Left ventricle myocardium superior (tissue), 1 donor: ENCODE results near the gene TRIM45. TPM values are rescaled to one million over a fixed set of nuclear protein-coding genes. Genes with fewer than 3 reads are reported as not detected.
A peak's percentile ranks its signal among the peaks of the same experiment; 100 is the strongest.
"Not testable (repeated sequence)": the region's sequence is repeated elsewhere in the genome, so short reads cannot be mapped to it uniquely, and the experiment has no call there.

Experiments
- ATAC-seq: fragments of 200-7000 bp; cut with Tn5 transposase; one replicate; pipeline ENCODE4 v1.9.1; 2020; ENCODE audit warnings: mild to moderate bottlenecking, moderate library complexity
- DNase-seq: peaks from one replicate; pipeline ENCODE4 v3.0.0-alpha.2; 2020
- intact Hi-C: fragments of 100-400 bp; cut with micrococcal nuclease; formaldehyde crosslinking; loops from one replicate; pipeline ENCODE4 v1.11.0; 2022
- total RNA-seq: library from RNA; stranded (reverse); fragmentation: NEBNext Ultra II Directional; extraction: Animal tissue kit (Norgen Biotek cat#: 25700); gene quantifications from one replicate; pipeline ENCODE4 v1.2.1, GENCODE V29; 2021
- donor health status: DM: no; HTN: yes; CAD: no; lungs with severe emphysema.

The TRIM45 gene
- total RNA-seq, 1 donor from 2014 or later: 15.3 TPM

DNA sequence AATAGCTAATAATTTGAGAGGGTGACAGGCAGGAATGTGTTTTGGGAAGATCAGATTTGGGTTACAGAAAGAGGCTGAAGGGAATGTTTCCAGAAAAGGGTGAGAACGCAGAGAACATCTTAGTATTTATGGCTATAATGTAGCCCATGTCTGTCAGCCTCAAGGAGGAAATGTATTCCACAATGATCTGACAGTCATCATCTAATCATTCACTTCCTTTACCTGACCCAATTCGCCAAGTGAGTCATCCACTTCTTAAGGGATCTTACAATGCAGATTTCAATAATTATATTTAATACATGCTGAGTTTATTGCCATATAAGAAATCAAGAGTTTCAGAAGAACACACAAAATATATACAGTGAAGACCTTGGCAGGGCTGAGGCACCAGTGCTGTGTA is 10.8 kb downstream of the TRIM45 start:
- ATAC-seq: no peak
- intact Hi-C loops: no loop called here

DNA sequence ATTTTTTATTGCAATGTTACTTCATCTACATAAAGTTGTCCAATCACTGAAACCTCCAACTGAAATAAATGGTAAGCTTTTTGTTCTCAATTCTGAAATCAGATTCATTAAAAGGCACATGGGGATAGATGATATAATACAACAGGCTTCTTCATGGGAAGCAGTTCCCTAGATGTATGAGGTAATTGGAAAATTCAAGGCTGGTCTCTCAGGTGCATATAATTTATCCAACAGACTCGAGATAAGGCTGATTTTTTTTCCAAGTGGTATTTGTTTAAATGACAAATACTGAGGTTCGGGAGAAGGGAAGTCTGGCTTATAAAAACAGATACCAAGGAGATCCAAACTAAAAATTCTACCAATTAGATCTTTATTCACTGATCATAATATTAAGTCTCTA is 14.2 kb downstream of the TRIM45 start:
- no peak for ATAC-seq
- intact Hi-C loops: no loop called here
- no peak for DNase-seq

More for the DNA sequence above, 10.8 kb downstream of the TRIM45 start:
- no peak for DNase-seq

DNA sequence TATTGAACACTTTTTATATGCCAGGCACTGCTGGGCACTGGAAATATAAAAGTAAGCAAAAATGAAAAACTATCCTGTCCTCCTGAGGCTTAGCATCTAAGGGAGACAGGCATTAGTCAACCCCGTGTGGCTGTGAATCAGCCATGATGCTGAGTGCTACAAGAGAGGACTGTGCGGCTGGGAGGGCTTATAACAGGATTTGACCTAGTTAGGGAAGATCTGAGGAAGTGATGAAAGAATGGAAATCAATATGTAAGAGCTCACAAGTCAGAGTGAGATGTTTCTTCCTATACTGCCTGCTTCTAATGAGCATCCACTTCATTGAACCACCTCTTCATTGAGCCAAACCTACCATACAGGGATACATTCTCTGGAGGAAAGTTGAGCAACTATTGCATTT is 15.1 kb downstream of the TRIM45 start:
- no peak for DNase-seq
- no peak for ATAC-seq
- intact Hi-C loops: no loop called here

DNA sequence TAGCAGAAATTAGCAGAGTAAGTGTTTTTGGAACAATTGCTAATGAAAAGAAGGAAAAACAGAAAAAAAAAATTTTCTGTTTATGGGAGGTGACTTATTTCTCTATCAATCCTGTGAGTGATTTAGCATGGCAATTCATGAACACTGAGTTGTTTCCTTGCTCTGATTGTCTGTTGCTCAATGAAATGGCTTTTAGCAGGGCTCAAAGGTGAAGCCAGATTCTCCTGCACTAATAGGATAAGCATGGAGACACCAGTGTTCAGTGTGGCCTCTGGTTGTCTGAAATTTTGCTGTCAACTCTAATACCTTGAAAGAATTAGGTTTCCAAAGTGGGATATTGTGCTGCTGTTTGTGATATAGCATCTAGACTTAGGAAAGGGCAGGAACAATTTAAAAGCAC is 15.8 kb downstream of the TRIM45 start:
- intact Hi-C loops: no loop called here
- DNase-seq (no peak), ATAC-seq (no peak)

DNA sequence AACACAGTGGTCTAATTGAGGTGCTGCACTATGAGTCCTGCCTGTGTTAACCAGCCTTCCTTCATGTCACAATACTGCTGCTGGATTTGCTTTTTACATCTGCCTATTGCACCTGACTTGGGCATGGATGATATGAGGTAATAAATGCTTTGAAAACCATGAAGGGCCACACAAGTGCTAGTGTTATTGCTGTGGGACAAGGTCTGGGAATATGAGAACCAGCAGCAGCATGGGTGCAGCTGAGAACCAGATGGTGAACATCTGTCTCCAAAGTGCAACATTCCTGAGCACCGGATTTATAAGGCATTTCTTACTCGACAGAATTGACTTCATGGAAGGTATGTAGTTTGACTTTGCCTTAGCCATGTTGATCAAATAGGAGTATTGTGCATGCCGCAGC is 16.6 kb downstream of the TRIM45 start:
- DNase-seq (no peak), ATAC-seq (no peak)
- intact Hi-C loops: no loop called here

DNA sequence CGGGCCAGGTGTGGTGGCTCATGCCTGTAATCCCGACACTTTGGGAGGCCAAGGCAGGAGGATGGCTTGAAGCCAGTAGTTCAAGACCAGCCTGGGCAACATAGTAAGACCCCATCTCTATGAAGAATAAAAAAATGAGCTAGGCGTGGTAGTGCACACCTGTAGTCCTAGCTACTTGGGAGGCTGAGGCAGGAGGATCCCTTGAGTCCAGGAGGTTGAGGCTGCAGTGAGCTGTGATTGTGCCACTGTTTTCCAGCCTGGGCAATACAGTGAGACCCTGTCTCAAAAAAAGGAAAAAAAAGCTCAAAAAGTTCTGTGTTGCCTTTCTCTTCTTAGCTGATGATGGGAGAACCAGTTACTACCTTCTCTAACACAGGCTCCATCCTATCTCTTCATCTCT is 19.7 kb downstream of the TRIM45 start:
- DNase-seq, intact Hi-C loops, ATAC-seq: not testable (repeated sequence)

DNA sequence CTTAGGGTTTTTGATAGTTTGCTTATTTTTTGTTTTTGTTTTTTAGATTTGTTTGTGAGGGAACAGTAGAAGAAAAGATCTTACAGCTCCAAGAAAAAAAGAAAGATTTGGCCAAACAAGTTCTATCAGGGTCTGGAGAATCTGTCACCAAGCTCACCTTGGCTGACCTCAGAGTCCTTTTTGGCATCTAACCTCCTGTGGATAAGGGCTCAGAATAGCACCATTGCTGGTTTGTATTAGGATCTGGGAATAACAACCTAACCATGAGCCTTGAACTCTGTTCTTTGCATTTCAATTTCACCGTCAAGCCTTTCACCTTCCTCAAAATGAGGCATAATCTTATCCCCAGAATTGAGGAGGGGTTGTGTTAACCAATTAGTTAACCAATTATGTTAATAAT is 20.2 kb downstream of the TRIM45 start:
- ATAC-seq (peak; percentile 79), DNase-seq (no peak)
- intact Hi-C loops: no loop called here

DNA sequence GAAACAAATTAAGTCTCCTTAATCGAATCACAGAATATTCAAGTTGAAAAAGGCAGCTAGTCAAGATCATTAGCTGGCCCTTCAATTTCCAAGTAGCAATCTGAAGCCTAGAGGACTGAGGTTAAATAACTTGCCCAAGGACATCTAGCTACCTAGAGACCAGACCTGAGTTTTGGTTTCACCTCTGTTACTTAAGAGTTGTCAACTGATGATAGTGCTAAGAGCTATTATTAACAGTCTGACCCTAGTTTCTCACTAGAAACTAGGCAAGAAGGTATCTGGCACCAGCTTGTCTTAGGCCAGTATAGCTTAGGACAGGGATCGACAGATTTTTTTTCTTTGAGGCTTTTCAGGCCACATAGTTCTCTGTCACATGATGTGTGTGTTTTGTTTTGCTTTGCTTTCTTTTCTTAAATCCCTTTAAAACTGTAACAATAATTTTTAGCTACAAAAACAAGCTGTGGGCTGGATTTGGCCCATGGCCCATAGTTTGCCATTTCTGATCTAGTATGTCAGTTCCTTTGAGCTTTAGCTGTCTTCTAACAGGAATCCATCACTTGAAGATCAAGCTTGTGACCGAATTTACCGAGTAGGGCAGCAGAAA is 23.2 kb downstream of the TRIM45 start:
- DNase-seq (no peak), ATAC-seq (peak; percentile 67)
- intact Hi-C loops: no loop called here

DNA sequence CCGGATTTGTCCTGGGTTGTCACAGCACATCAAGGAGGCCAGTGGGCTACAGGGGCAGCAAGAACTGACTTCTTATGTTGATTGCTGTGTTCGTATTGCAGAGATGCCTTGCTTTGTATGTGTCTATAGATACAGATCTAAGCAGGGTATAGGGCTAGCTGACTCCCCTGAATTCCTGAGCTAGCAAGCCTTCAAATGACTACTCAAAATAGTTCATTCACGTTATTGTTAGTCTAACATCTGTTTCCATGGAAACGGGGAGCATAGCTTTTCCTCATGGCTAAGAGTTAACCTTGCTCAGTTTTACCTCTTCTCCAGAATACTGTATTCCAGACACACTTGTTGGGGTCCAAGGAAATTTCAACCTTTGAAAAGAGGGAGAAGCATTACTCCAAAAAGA is 24.1 kb downstream of the TRIM45 start:
- DNase-seq (no peak), ATAC-seq (no peak)
- intact Hi-C loops: no loop called here

DNA sequence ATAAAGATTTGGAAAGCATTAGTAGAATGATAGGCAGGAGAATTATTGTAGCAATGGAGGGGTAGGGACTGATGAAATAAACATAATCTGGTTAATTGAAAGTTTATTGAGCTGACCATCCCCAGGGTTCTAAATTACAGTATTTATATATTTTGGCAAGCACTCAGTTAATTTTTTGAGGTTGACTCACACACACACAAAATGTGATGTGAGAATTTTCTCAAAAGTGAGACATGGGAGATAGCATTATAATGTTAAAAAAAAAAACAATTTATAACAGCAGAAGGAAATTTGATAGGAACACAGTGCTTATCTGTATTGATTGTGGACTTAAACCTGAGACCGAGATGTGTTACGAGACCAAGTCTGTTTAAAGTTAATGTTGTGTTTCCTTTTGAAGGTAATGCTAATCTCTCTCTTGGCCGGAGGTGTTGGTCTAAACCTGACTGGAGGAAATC is 24.6 kb downstream of the TRIM45 start:
- DNase-seq (no peak), ATAC-seq (no peak)
- intact Hi-C loops: no loop called here

DNA sequence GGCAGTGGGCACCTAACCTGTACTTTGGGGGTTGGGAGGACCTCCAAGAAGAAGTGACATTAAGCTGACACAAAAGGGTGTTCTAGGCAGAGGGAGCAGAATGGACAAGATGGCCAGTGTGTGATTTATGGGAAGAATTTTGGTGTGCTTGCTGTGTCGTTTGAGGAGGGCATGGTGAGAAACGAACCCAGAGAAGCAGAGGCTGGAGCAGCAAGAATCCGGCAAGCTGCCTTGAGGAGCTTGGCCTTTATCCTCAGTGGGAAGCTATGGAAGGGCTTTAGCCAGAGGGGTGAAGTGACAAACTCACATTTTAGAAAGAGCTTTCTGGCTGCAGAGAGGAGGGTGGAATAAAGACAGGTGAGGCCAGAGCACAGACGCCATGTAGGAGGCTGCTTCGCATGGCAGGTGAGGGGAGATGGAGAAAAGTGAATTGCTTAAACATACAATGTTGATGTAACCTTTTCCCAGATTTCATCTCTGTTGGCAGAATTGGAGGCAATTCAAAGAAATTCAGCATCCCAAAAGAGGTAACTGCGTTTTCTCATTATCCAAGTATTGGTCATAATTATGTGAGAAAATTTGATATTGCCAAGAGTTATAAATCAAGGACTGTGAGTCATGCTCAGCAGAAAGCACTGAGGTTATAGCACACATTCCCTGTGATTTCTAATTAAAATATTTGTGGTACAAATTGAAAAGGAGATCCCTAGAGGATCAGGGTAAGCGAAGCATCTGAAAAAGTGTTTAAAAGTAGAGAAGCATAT is 26.5 kb downstream of the TRIM45 start:
- no peak for ATAC-seq
- no peak for DNase-seq
- intact Hi-C loops: no loop called here

DNA sequence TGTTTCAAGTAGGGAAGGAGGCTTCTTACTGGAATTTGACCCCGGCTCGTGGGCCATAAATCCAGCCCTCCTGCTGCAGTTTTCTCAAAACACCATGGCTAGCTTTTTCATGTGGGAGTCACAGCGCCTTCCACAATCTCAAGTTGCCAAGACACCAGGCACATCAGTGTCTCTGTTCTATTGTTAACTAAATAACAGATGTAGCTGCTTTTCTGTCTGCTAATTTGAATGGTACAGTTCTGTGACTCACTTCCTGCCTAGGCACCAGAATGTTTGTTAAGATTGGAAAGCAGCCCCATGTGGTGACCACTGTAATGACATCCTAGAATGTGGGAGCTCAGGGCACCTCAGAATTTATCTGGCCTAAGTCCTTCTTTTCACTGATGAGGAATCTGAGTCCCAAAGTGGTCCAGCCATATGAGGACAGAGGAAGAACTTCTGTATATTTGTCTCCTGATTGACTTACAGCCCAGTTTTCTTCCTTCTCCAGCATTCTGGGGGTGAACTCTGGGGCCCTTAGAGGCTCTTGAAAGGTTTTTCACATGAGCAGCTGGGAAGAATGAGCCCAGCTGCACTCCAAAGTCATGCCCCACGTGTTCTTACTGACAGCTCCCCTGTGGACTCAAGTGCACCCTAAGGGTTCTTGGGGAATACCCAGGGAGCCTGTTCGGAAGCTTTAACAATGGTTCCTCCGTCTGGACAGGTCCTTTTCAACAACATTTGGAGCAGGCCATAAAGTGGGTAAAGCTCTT is 27.5 kb downstream of the TRIM45 start:
- intact Hi-C loops: no loop called here

DNA sequence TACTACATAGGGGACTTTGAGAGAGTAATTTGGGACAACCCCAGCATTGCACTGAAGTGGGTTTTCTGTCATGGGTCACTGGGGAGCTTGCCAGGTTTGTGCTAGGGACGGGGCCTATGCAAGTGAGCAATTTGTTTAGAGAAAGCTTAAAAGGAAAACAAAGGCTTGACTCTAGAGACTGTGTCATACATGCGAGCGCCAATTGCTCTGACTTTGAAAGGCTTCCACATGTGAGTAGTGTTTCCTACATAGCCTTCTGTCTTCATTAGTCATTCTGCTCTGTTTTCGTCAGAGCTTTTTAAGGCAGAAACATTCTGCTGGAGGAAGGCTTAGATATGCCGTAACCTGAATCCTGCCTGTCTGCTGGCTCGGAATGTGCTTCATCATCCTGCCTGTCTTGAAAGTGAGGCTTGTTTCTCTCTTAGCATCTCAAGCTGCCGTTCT is 28.4 kb downstream of the TRIM45 start:
- intact Hi-C loops: no loop called here
- ATAC-seq: peak; percentile 84
- DNase-seq: no peak

More for the DNA sequence above, 27.5 kb downstream of the TRIM45 start:
- no peak for ATAC-seq
- no peak for DNase-seq

DNA sequence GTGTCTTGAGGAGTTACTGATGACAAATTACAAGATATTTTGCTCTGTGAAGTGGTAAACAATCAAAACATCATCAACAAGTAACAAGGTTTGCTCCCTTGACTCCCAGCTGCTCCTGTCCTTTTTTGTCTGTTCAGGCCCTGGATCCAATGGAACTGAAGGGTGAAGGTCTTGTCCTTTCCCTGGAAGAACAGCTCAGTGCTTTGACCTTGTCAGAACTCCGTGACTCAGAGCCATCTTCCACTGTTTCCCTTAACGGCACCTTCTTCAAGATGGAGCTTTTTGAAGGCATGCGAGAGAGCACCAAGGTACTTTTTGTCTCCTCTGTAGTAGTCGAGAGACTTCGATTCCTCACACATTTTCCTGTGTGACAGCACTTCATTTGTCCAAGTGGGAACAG is 29.0 kb downstream of the TRIM45 start:
- ATAC-seq (no peak), DNase-seq (no peak)
- intact Hi-C loops: no loop called here

DNA sequence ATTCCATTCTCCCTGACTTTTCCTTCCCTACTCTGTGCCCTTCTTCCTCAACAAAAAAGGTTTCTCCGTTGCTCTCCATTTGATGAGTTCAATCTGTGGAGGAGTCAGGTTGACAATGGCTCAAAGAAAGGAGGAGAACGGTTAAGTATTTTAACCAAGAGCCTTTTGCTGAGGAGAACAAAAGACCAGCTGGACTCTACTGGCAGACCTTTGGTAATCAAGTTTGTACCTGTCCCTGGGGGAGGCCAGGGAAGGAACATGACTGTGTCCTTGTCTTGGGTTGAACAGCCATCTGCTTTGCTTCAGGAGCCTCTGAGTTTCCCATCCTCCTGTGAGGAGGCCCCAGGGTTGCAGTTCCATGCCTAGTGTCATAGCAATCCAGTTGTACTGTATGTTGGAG is 31.6 kb downstream of the TRIM45 start:
- no peak for DNase-seq
- no peak for ATAC-seq
- intact Hi-C loops: no loop called here

DNA sequence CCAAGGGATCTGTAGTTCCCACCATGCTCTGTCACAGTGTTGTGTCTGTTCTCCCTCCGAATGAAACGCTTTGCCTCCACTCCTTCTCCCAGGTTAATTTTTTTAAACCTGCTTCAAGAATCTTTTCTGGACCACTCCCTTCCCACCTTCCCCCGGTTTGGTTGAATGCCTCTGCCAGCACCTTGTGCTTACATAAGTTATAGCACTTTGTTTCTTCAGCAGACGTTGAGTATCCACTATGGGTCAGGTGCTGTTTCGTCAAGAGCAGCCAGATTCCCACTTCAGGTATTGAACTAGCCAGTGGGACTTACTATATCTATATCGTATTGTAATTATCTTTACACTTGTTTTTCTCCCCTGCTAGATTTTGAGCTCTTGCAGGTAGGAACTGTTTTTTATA is 33.9 kb downstream of the TRIM45 start:
- DNase-seq: no peak
- intact Hi-C loops: no loop called here

DNA sequence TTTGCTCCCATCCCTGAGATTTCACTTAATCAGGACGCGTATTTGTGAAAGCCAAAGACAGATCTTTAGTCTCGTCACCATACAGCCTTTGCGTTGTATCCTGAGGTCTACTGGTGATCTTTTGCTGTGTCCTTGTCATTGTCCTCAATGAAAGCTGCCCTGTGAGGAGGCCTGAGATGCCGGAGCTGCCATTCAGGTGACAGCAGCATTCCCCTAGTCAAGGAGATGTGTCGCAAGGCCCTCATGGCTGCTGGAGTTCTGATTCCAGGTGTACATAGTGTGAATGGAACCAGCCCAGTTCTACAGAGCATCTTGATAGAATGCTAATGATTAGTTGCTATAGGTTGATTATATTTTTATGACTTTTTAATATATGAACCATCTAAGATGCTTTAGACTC is 37.3 kb downstream of the TRIM45 start:
- DNase-seq (no peak), ATAC-seq (no peak)
- intact Hi-C loops: no loop called here

More for the DNA sequence above, 33.9 kb downstream of the TRIM45 start:
- ATAC-seq: no peak

DNA sequence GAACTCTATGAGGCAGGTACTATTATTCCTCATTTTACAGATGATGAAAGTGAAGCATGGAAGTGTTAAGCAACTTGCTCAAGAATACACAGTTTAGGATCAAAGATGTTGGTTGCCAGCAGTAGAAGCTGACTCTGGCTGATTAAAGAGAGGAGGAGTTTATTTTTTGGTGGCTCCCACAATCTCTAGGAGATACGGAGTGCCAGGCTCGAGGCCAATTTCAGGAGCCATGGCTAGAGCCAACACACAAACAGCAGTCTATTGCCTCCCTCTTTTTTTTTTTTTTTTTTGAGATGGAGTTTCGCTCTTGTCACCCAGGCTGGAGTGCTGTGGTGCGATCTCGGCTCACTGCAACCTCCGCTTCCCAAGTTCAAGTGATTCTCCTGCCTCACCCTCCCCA is 41.8 kb downstream of the TRIM45 start:
- intact Hi-C loops: no loop called here
- peak; percentile 46 for DNase-seq
- ATAC-seq: peak; percentile 72

DNA sequence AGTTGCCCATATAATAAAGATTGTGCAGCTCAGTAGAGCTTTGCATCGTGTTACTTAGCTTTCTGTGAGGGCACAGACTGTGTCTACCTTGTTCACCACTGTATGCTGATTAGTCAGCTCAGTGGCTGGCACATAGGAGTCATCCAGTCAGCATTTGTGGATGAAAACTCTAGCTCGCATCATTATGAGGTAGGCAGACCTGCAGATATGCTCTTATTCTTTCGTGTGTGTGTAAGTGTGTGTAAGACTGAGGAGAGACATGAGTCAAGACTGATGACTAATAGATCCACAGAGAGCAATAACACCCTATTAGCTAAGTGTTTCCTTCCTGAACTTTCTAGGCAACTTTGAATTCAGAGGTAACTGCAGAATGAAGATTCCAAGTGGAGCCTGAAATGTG is 44.3 kb downstream of the TRIM45 start:
- DNase-seq: no peak
- intact Hi-C loops: no loop called here
- no peak for ATAC-seq

DNA sequence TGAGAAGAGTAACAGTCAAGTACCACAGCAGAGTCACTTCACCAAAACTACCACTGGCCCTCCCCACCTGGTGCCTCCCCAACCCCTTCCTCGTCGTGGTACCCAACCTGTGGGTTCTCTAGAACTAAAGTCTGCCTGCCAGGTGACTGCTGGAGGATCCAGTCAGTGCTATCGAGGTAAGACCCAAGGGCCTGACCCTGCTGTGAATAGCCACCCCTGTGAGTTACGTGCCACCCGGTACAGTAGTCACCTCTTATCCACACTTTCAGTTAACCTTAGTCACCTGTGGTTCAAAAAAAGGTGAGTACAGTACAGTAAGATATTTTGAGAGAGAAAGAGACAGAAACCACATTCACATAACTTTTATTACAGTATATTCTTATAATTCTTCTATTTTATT is 44.9 kb downstream of the TRIM45 start:
- intact Hi-C loops: no loop called here
- DNase-seq: no peak
- ATAC-seq: no peak
